ENCODE data around the gene ZNF771. TPM values are rescaled to one million over a fixed set of nuclear protein-coding genes. Genes with fewer than 3 reads are reported as not detected.

The ZNF771 gene
- total and polyA plus RNA-seq, 2 donors (not counting 3 experiments of a cell fraction or from before 2014, with no cell fraction given) = 11.7 to 16.8 TPM

DNA sequence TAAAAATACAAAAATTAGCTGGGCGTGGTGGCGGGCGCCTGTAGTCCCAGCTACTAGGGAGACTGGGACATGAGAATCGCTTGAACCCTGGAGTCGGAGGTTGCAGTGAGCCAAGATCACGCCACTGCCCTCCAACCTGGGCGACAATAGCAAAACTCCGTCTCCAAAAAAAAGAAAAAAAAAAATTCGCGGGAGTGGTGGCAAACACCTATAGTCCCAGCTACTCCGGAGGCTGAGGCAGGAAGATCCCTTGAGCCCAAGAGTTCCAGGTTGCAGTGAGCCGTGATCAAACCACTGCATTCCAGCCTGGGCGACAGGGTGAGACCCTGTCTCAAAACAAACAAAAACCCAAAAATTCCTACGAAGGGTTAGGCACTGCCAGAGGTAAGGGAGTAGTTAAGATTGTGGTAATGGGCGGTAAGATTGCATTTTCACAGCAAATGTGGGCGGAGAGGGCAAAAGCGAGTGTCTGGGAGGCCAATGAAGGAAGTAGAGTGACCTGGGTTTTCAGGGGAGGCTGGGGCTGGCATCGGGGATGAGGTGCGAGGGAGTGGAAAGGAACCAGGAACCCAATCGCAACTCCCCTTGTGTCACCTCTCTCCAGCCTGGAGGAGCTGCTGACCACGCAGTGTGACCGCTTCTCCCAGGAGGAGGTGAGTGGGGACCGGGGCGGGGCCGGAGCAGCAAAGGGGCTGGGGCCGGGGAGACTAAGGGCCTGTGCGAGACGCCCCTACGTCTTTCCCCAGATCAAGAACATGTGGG lies 30.2 kb upstream of the ZNF771 start:
- TF ChIP-seq MYC (IDR thresholded peaks at IDR 0.05; ENCODE audit: low read depth, low read length) (no peak), MAX (IDR thresholded peaks at IDR 0.05; ENCODE audit: insufficient read depth, insufficient read length) (no peak), POLR2AphosphoS5 (IDR thresholded peaks at IDR 0.05; ENCODE audit: insufficient read depth, low read depth, low read length) (no peak), JUN (IDR thresholded peaks at IDR 0.05; ENCODE audit: borderline replicate concordance, insufficient read depth, insufficient read length, low read depth) (no peak), POLR2A (IDR thresholded peaks at IDR 0.05; ENCODE audit: low read depth, low read length) (no peak), GATA2 (IDR thresholded peaks at IDR 0.05; ENCODE audit: insufficient read depth, insufficient read length, low read depth, low read length) (no peak), FOS (IDR thresholded peaks at IDR 0.05; ENCODE audit: borderline replicate concordance, insufficient read depth, low read length) (no peak), EZH2 (IDR thresholded peaks at IDR 0.05; ENCODE audit: borderline replicate concordance, low read depth, low read length, severe bottlenecking) (no peak)
- TF ChIP-seq, protein P1, sequence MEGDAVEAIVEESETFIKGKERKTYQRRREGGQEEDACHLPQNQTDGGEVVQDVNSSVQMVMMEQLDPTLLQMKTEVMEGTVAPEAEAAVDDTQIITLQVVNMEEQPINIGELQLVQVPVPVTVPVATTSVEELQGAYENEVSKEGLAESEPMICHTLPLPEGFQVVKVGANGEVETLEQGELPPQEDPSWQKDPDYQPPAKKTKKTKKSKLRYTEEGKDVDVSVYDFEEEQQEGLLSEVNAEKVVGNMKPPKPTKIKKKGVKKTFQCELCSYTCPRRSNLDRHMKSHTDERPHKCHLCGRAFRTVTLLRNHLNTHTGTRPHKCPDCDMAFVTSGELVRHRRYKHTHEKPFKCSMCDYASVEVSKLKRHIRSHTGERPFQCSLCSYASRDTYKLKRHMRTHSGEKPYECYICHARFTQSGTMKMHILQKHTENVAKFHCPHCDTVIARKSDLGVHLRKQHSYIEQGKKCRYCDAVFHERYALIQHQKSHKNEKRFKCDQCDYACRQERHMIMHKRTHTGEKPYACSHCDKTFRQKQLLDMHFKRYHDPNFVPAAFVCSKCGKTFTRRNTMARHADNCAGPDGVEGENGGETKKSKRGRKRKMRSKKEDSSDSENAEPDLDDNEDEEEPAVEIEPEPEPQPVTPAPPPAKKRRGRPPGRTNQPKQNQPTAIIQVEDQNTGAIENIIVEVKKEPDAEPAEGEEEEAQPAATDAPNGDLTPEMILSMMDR (IDR thresholded peaks at IDR 0.05; ENCODE audit: extremely low read depth in 1 of 2, insufficient read depth in 1 of 2, low read depth in 1 of 2, low read length in 2 of 2) = no peak
- intact Hi-C loops (cut with micrococcal nuclease) = no loop called here
- Histone ChIP-seq H4K20me1 (replicated peaks; ENCODE audit: control insufficient read depth, extremely low read depth, insufficient read depth, low read length) (no peaks in the 10 kb centered on the region), H2AFZ (ENCODE audit: low read depth, low read length) (peak overlapping the region; percentile 61), H3K36me3 (ENCODE audit: control insufficient read depth in 2 of 2, extremely low read depth in 1 of 2, insufficient read depth in 2 of 2, low read length in 2 of 2) (no peaks in the 10 kb centered on the region), H3K9me3 (replicated peaks; ENCODE audit: control insufficient read depth, insufficient read depth, low read length) (no peaks in the 10 kb centered on the region), H3K79me2 (ENCODE audit: control insufficient read depth, insufficient read depth, low read length) (no peaks in the 10 kb centered on the region), H3K9me1 (replicated peaks; ENCODE audit: control insufficient read depth, extremely low read depth, insufficient read depth, low read length) (no peaks in the 10 kb centered on the region), H3K9ac (replicated peaks; ENCODE audit: extremely low read depth, insufficient read depth, low read length) (peak overlapping the region; percentile 92), H3K4me1 (ENCODE audit: control insufficient read depth, extremely low read depth, insufficient read depth, low read length) (peaks cover 12% of the 10 kb centered on the region), H3K27ac (ENCODE audit: insufficient read depth, low read depth, low read length) (peak overlapping the region; percentile 98), H3K4me3 (replicated peaks in 1 of 3; ENCODE audit: insufficient read depth in 1 of 3, low read depth in 1 of 3, low read length in 3 of 3) (peak overlapping the region in 2 of 3 experiments; percentile 49), H3K4me2 (ENCODE audit: insufficient read depth, low read length) (peak overlapping the region; percentile 83), H3K27me3 (ENCODE audit: control insufficient read depth in 2 of 2, insufficient read depth in 2 of 2, low read length in 2 of 2) (no peaks in the 10 kb centered on the region)
- DNase-seq (ENCODE audit: low read depth, low spot score) = no peak
- no TSS peak for BruUV-seq (replicated peaks)
- ChIA-PET POLR2A (interaction anchor here (1.5 kb wide), 1 partner anchor 23 kb away, joined by 4 read pairs; no protein-coding TSS in a partner anchor), CTCF (interaction anchor here (1.5 to 2.0 kb wide), 5 partner anchors 16 to 40 kb away, joined by 4 to 11 read pairs (median 6); partner anchors contain the start of gene ZNF48)
- dilution Hi-C loops (cut with MboI; ENCODE audit: extremely low pct_ligation_motif_present, low sequenced_read_pairs) = no loop called here
- peak; percentile 69 for FAIRE-seq

Measured in endothelial cell of umbilical vein (primary cell).